ENCODE results near the gene OR10A5.

GRCh38 chr11:6876914-6877313 lies 31.4 kb downstream of the OR10A5 start:
- no peak for TF ChIP-seq SIN3A (conservative IDR thresholded peaks at IDR 0.05 in 1 of 2, IDR thresholded peaks at IDR 0.05 in 1 of 2; ENCODE audit: low read depth in 1 of 2, low read length in 2 of 2)
- no peak for TF ChIP-seq CTCF (IDR thresholded peaks at IDR 0.05; ENCODE audit: control extremely low read depth in 1 of 3, insufficient read depth in 1 of 3, low read depth in 1 of 3, low read length in 3 of 3)
- no peak for TF ChIP-seq EP300 (IDR thresholded peaks at IDR 0.05; ENCODE audit: borderline replicate concordance in 1 of 2, low read depth in 2 of 2, low read length in 2 of 2)
- TF ChIP-seq POLR2A (IDR thresholded peaks at IDR 0.05; ENCODE audit: control extremely low read depth in 1 of 2, low read depth in 2 of 2, low read length in 2 of 2), result no peak
- no peak for TF ChIP-seq TCF12 (IDR thresholded peaks at IDR 0.05; ENCODE audit: low read depth, low read length)
- no peak for TF ChIP-seq JUN (IDR thresholded peaks at IDR 0.05; ENCODE audit: low read depth, low read length)
- no peak for TF ChIP-seq CBX8 (IDR thresholded peaks at IDR 0.05; ENCODE audit: borderline replicate concordance, low read depth, low read length)
- TF ChIP-seq CEBPB (IDR thresholded peaks at IDR 0.05; ENCODE audit: low read depth, low read length), result no peak
- TF ChIP-seq HDAC2 (IDR thresholded peaks at IDR 0.05; ENCODE audit: borderline replicate concordance in 1 of 2, low read depth in 2 of 2, low read length in 2 of 2), result no peak
- no peak for TF ChIP-seq USF2 (IDR thresholded peaks at IDR 0.05; ENCODE audit: low read length)
- TF ChIP-seq FOSL1 (IDR thresholded peaks at IDR 0.05; ENCODE audit: insufficient read depth, low read depth, low read length), result no peak

Data from H1 (cell line).